AG08396 (cell line): ENCODE data around the gene IMPG2.

Source experiments
- DNase-seq: peaks from one replicate; pipeline ENCODE4 v3.0.0; 2012; ENCODE audit warnings: low spot score, mixed read lengths

Gene IMPG2

GRCh38 chr3:101240719-101241399 lies 79.5 kb downstream of the IMPG2 start:
- DNase-seq, result no peak

DNA sequence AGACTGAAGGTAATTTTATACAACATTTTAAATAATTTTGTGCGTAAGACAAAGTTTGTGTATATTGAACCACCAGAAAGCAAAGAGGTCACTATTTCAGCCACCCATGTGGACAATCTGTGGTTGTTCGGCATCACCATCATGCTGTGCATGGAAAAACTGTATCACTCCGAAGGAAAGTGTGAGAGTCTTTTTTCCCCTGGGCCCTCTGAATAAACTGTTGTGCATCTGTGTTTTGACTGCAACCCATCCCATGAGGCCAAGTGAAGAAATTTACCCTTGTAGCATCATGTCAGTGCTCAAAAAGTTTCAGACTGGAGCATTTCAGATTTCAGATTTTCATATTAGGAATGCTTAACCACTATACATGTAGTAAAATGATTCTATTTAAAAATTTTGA lies 85.3 kb downstream of the IMPG2 start:
- no peak for DNase-seq

DNA sequence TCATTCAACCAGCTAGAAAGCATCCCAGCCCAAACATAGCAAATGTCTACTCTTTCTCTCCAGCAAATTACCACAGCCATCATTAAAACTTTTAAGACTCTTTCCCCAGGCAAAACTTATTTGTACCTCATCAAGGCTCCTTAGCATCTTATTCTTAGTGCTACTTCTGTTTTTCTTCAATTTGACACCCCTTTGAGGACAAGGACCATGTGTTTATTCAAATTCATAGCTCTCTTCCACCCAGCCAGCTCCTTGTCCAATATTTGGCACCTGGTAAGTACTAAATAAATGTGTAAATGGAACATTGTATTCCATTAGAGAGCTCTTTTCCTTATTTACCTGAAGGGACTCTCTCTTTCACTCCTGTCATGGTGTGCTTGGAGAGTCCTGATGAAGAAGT lies 89.8 kb downstream of the IMPG2 start:
- no peak for DNase-seq

- no peak for DNase-seq
Observed at GRCh38 chr3:101229681-101230080, 90.7 kb downstream of the IMPG2 start.

DNA sequence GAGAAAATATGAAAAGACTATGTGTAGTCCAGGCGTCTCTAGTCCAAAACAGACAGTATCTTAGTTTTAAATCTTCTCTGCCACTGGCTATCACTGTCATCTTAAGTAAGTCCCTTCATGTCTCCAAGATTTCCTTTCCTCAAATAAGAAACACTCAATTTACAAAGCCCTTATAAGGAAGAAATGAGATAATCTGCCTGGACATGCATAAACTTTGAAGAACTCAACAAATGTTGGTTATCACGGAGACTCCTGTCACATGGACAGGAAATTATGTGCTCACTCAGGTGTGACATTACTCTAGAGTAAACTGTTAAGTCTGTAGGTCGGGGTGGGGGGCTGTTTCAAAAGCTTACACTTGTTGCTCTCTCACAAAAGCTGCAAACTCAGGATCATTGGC lies 91.9 kb downstream of the IMPG2 start:
- no peak for DNase-seq

GRCh38 chr3:101224739-101225138 lies 95.6 kb downstream of the IMPG2 start:
- DNase-seq, result no peak

GRCh38 chr3:101223016-101223415 lies 97.4 kb downstream of the IMPG2 start:
- DNase-seq, result no peak

- DNase-seq, result no peak
Observed at GRCh38 chr3:101219842-101220560, 100.4 kb downstream of the IMPG2 start.

DNA sequence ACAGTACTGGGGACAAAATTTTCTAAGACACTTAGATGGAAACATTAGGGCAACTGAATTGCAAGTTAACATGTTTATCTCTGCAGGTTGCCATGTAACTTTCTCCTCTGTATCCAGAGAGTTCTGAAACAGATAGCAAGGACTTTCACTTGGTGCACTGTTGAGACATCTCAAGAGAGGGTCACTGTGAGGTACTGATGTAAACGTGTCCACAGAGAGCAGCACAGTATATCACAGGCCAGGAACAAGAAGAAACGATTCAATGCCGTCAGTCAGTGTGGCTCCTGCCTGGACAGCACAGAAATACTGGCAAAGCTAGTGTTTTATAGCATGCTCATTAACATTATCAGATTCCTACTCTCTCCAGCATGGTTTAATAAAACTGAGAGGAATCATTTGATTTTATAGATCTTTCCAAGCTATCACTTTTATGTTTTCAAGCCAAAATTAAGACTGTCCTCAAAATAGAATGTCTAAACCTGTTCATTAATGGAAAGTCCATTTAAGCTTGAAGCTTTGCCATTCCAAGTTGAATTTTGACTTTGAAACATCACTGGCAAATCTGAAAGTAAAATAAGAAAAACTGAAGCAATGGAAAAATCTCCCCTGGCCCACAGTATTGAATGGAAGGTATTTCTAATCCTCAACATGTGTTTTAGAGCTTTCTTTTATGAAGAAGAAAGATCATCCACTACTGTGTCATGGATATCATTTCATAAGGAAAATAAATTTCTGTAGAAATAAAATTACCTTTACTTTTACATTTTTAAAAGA lies 102.7 kb downstream of the IMPG2 start:
- no peak for DNase-seq

DNA sequence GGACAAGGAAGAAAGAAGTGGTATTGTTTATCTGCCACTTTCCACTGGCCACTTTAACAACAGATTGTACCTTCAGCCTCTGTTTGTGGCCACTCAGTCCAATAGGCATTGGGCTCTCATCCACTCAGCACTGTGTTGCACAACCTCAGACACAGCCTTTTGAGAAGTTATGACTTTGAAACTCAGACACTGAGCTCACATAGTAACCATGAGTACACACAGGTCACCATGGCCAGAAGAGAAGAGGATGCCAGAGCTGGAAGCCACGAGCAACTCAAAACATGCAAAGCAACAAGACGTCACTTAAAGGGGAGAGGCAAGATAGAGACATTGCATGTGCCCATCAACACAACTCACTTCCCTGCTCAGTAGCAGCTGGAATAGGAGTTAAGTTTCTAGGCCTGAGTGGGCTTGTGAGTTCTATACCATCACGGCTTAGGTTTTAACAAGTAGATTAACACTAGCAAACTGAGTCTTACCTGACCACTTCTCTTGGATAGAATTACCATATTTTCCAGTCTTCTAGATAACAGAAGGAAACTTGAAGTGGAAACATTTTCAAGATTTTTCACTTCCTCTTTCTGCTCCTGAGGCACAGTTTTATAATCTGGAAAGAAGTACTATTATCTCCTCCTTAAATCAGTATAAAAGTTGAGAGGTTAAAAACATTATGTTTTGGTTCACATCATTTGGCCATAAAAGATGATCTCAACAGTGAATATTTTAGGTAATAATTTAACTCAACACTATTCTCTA lies 103.5 kb downstream of the IMPG2 start:
- DNase-seq, result peak; percentile 38

DNA sequence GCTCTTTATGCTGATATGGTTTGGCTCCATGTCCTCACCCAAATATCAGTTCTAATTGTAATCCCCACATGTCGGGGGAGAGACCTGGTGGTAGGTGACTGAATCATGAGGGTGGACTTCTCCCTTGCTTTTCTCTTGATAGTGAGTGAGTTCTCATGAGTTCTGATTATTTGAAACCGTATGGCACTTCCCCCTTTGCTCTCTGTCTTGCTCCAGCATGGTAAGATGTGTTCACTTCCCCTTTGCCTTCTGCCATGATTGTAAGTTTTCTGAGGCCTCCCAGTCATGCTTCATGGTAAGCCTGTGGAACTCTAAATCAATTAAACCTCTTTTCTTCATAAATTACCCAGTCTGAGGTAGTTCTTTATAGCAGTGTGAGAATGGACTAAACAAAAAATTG lies 107.6 kb downstream of the IMPG2 start:
- no peak for DNase-seq

- DNase-seq, result peak; percentile 9
Observed at GRCh38 chr3:101204246-101204645, 116.1 kb downstream of the IMPG2 start.

GRCh38 chr3:101203411-101203810 lies 117.0 kb downstream of the IMPG2 start:
- DNase-seq, result no peak

GRCh38 chr3:101202640-101203039 lies 117.7 kb downstream of the IMPG2 start:
- no peak for DNase-seq

GRCh38 chr3:101200461-101200860 lies 119.9 kb downstream of the IMPG2 start:
- no peak for DNase-seq

DNA sequence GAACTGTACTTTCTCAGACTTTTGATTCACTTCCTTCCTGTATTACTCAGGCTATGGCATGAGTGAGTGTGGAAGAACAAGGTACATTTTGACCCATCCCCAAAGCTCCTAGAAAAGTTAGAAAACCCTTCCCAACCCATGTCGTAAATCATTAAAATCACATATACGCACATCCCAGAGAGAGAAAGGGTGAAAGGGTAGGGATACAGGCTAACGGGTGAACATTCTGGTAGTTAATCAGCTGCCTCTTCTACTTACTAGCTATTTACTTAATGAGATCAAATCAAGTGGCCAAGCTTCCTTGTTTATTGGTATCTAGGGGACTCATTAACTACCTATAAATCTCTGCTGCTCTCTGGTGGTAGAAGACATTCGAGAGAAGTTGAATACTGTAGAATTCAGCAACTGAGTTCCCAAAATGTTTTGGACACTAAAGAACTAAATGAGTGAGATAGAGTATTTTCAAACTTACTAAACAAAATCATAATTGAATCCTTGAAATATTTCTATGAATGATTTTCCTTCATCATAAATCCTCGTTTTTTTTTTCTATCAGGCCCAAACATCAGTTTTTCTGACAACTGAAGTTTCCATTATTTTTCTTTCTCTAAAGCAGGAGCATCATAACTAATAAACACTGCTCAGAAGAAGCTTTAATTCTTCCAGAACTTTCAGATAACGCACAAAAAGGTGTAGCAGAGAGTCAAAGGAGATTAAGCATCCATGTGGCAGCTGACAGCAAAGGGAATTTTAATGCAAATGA lies 124.2 kb downstream of the IMPG2 start:
- peak; percentile 31 for DNase-seq

DNA sequence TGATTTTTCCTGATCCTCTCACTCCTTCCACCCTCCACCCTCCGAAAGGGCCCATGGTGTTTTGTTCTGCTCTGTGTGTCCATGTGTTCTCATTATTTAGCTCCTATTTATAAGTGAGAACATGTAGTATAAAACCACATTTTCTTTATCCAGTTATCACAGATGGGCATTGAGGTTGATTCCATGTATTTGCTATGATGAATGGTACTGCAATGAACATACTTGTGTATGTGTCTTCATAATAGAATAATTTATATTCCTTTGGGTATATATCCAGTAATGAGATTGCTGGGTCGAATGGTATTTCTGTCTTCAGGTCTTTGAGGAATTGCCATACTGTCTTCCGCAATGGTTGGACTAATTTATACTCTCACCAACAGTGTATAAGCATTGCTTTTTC lies 126.0 kb downstream of the IMPG2 start:
- no peak for DNase-seq

GRCh38 chr3:101193957-101194356 lies 126.4 kb downstream of the IMPG2 start:
- DNase-seq, result no peak

DNA sequence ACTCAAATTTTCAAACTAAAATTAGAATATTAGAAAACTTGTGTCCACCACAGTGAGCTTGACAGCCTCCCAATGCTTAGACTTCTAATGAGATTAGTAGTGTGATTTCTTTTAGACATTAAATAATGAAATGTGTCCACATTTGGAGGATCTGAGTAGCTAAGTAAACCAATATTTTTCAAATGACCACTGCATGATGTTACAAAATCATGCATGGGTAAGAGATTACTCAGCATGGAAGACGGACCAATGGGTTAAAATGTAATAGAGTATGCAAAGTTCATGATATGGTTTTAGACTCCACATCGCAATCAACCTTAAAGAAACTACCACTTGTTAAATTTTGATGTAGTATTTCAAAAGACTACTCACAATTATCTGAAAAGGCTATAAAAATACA lies 130.6 kb downstream of the IMPG2 start:
- DNase-seq, result no peak

DNA sequence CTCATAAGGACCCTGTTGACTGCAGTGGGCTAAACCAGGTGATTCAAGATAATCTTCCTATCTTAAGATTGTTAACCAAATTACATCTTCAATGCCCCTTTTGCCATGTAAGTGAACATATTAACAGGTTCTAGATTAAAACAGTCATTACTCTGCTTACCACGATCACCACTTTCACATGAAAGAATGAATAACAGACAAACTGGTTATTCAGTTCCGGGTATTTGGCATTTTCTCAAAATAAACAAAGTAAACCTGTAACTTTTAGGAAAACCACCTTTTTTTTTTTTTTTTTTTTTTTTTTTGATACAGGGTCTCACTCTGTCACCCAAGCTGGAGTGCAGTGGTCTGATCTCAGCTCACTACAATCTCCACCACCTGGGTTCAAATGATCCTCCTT lies 131.2 kb downstream of the IMPG2 start:
- DNase-seq, result no peak

GRCh38 chr3:101185341-101185740 lies 135.0 kb downstream of the IMPG2 start:
- no peak for DNase-seq

- no peak for DNase-seq
Observed at GRCh38 chr3:101184111-101184510, 136.3 kb downstream of the IMPG2 start.
